ENCODE results near the gene EP400.

DNA sequence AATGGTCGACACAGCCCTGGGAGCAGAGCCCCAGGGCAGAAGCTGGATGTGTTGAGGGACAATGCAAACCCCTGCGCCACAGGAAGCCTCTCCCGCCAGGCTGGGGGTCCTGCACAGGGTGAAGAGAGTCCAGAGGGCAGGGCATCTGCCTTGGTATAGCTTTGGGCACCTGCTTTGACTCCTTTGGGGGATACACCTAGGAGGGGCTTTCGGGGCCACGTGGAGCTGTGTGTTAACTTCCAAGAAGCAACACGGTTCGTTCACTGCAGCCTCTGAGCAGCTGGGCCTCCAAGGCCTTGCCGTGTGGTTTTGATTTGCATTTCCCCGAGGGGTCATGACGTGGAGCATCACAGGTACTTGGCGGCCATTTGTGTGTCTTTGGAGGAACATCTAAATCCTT lies 26.5 kb upstream of the EP400 start:
- TF ChIP-seq CTCF (conservative IDR thresholded peaks at IDR 0.05; ENCODE audit: low read depth, low read length): no peak
- no peak for TF ChIP-seq EZH2 (IDR thresholded peaks at IDR 0.05; ENCODE audit: borderline replicate concordance, low read depth, low read length, poor library complexity, severe bottlenecking)
